GM19035 (cell line): Measurements from ENCODE around the gene KAT8.
"Not testable (repeated sequence)": the region's sequence is repeated elsewhere in the genome, so short reads cannot be mapped to it uniquely, and the experiment has no call there.

Experiments
- ATAC-seq: cut with Tn5 transposase; IDR thresholded peaks from one replicate; pipeline ENCODE4 v1.9.1; 2021; ENCODE audit not compliant: unreplicated experiment

Gene KAT8

DNA sequence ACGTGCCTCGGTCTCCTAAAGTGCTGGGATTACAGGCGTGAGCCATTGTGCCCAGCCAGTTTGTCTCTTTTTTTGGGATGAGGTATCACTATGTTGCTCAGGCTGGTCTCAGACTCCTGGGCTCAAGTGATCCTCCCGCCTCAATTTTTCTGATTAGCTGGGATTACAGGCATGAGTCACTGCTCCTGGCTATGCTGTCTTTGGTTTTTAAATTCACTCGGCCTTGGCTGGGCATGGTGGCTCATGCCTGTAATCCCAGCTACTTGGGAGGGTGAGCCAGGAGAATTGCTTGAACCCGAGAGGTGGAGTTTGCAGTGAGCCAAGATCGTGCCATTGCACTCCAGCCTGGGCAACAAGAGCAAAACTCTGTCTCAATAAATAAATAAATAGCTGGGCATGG is 27.0 kb downstream of the KAT8 start:
- not testable (repeated sequence) for ATAC-seq

DNA sequence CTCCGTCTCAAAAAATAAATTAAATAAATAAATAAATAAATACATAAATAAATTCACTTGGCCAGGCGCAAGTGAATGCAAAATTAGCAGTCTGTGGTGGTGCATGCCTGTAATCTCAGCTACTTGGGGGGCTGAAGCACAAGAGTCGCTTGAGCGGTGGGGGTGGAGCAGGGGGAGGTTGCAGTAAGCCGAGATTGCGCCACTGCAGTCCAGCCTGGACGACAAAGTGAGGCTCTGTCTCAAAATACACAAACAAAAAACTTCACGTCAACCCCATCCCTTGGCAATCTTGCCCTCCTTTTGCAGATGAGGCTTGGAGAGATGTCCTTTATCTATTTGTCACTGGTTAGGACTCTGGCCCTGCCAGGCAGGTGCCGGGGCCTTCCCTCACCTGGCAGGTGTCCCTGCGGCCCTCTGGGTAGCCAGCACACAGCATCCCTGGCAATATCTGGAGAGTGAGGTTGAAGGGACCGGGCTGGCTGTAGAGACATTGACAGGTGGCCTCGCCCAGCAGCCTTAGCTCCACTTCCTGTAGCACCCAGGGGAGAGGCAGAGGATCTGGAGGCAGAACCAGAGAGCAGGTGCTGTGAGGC is 28.0 kb downstream of the KAT8 start:
- no peak for ATAC-seq

DNA sequence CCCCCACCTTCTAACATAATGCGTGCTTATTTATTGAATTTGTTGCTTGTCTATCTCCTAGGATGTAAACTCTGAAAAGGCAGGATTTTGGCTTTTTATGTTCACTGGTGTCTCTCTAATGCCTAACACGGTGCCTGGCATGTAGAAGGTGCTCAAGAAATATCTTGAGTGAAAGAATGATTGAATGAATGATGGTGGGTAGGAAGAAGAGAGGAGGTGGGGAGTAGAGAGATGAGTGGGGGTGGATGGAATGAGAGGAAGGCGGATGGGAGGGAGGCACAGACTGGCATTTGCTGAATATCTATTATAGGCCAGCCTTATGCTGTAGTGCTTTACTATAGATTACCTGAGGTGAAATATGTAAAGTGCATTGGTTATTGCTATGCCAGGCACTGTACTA is 30.1 kb downstream of the KAT8 start:
- ATAC-seq, result no peak

DNA sequence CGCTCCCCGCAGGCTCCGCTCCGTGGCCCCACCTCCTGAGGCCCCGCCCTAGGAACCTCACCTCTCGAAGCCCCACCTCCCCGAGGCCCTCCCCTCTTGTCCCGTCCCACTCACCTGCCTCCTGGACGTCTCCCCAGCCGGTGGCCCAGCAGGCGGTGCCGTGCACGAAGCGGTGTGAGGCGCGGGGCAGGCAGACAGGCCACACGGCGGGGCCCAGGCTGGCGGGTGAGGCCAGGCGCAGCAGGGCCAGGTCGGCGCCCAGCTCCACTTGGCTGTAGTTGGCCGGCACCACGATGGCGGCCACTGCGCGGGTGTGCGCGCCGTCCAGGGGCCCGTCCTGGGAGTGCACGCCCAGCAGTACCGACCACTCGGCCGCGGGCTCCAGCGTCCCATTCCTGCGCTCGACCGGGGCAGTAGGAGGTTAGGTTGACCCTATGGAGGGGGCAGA is 30.8 kb downstream of the KAT8 start:
- no peak for ATAC-seq

DNA sequence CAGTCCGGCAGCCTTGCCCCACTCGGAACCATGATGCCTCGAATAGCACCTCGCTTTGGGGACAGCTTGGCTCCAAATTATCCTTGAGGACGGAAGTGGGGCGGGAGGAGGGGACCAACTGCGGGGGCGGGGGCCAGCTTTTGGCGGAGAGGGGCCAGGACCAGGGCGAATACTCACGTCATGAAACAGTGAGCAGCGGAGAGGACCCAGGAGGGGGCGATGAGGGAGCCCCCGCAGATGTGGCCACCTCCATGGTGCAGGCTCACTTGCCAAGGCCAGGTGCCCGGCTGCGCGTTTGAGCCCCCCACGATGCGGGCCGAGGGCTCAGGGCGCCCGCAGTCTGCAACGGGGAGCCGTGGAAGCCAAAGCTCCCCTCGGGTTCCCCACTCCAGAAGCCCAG is 31.4 kb downstream of the KAT8 start:
- ATAC-seq, result no peak

DNA sequence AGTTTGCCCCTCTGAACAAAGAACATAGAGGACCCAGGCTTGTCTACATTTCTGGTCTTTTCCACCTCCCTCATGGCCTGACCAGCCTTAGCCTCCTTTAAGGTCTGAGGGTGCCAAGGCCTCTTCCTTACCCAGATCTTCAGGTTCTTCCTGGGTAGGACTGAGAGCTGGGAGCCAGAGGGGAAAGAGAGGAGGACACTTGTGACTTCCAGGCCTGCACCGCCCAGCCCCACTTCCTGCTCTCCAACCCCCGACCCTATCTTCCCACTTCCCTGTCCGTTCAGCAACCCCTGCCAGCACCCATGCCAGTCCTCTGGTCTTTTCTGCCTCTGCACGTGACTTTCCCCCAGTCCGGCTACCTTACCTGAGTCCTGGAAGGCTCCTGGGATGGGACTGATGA is 31.9 kb downstream of the KAT8 start:
- ATAC-seq, result no peak

DNA sequence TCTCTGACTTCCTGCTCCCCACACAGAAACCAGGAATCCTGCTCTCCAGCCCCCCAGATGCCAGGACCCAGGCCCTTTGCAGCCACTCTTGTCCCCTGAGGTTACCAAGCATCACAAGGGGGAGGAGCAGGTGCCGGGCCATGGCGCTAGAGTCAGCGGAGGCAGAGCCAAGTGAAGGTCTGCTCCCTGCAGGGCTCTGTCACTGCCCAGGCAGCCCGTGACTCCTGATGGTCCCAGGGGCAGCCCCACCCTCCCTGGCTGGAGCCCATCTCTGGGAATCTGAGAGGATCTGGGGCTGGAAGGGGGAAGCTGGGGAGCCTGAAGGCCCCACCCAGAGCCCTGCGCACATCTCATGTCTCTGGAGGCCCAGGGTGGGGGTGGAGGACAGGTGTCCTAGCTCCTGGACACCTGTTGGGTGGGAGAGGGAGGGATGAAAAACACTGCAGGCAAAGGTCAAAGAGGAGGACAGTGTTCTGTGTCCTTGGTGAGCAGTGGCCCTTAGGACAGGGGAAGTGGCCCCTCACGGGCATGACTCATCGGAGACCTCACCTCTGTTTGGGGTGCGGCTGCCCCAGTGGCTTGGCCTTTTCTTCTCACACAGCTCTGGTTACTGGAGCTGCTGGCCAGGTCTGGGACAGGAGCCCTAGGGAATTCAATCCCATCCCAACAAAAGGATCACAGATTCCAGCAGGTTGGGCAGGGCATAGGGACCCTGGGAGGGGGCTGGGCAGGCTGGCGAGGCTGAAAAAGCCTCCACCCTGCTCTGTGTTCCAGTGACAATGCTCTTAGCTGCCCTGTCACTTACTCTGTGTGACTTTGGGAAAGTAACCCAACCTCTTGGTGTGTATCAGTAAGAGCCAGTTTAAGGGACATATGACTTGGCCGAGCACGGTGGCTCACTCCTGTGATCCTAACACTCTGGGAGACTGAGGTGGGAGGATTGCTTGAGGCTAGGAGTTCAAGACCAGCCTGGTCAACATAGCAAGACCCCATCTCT is 32.7 kb downstream of the KAT8 start, which contains the start of gene PRSS36:
TSS of gene PRSS36 (minus strand) at position 173 of the 997 bp plus-strand sequence. CDS start at position 142, 31 bp downstream.
- ATAC-seq, result no peak

DNA sequence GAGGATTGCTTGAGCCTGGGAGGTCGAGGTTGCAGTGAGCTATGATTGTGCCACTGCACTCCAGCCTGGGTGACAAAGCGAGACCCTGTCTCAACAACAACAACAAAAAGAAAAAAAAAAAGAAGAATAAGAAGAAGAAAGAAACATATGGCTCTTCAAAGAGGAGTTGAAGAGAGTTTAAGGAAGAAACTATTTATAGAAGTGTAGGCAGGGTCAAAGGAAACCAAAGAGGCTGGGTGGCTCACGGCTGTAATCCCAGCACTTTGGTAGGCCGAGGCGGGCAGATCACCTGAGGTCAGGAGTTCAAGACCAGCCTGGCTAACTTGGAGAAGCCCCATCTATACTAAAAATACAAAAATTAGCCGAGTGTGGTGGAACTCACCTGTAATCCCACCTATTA is 33.5 kb downstream of the KAT8 start:
- ATAC-seq, result not testable (repeated sequence)

DNA sequence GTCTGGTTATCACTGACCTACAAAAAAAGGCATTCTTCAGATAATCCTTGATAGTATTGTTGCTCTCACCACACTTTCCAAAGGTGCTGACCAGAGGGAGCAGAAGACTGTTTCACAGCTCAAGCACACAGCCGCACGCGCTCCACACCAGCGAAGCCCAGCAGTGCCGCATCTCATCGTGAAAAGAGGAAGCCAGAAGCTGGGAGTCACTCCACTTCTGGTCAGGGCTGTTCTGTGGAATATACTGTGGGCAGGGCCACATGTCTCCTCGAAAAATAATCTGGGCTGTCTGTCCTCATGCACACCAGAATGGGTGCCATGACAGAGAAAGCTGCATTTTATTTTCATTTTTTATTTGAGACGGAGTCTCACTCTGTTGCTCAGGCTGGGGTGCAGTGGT is 39.7 kb downstream of the KAT8 start:
- no peak for ATAC-seq

DNA sequence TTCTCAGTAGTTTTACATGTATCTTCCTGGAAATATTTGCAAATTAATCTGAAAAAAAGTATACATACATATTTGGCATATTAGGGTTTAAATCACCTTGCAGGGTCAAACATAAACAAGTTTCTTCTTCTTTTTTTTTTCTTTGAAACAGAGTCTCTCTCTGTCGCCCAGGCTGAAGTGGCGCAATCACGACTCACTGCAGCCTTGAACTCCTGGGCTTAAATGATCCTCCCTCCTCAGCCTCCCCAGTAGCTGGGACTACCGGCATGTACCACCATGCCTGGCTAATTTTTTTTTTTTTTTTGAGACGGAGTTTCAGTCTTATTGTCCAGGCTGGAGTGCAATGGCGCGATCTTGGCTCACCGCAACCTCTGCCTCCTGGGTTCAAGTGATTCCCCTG is 49.9 kb downstream of the KAT8 start:
- ATAC-seq, result no peak

DNA sequence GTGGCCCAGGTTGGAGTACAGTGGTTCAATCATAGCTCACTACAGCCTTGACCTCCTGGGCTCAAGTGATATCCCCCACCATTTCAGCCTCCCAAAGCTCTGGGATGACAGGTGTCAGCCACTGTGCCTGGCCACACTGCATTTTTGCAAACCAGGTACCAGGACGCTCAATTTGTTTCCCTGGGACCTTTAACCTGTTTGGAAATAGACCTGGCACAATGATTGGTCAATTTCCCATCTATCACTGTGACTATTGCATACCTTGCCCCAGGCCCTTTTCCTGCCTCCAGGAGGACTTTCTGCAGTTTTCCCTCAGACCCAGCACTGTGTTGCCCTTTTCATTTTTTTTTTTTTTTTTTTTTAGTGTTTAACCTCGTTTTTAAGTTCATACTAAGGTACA is 51.4 kb downstream of the KAT8 start:
- no peak for ATAC-seq

DNA sequence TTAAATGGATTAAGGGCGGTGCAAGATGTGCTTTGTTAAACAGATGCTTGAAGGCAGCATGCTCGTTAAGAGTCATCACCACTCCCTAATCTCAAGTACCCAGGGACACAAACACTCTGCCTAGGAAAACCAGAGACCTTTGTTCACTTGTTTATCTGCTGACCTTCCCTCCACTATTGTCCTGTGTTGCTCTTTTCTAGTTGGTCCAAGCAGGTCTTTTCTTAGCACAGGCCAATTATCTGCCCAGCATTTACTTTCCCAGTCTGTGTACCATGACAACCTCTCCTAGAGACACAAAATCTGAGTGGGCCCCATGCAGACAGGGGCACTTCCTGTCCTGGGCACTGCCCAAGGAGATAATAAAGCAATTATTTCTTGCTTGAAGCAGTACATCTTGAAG is 52.6 kb downstream of the KAT8 start:
- not testable (repeated sequence) for ATAC-seq

DNA sequence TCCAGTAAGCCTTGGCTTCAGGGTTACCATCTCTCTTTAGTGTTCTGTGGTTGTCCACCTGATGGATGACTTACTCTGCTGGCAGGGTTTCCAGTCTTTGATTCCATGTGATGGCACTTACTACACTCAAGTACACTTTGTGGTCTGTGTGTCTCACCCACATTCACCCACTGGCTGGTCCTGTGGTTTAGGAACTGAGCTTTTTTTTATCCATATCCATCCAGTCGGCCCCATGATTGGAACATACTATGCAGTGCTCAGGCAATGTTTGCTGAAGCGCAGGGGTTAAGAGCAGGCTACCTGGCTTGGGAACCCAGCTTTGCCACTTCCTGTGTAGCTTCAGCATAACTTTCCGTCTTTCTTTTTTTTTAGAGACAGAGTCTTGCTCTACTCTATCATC is 59.7 kb downstream of the KAT8 start:
- no peak for ATAC-seq

DNA sequence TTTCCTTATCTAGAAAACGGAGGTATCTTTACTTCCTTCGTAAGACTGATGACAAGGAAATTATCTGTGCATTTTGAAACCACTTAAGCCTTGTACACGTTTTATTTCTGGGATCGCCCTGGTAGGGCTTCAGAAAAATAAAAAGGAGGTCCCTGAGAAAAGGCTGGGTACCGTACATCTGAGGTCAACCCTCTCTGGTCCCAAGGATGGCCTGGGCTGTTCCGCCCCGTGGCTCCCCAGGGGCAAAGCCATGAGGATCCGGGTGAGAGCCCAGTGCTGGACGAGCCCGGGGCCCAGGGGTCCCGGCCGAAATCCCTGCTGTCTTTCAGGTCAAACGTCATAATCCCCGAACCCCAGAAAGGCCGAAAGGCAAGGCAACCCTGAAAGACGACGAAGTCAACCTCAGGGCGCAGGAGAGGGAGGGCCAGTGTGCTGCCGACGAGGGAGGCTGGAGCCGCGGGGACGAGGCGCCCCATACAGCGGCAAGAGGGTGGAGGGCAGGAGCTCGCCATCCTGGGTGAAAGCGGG is 61.8 kb downstream of the KAT8 start:
- peak; percentile 4 for ATAC-seq

DNA sequence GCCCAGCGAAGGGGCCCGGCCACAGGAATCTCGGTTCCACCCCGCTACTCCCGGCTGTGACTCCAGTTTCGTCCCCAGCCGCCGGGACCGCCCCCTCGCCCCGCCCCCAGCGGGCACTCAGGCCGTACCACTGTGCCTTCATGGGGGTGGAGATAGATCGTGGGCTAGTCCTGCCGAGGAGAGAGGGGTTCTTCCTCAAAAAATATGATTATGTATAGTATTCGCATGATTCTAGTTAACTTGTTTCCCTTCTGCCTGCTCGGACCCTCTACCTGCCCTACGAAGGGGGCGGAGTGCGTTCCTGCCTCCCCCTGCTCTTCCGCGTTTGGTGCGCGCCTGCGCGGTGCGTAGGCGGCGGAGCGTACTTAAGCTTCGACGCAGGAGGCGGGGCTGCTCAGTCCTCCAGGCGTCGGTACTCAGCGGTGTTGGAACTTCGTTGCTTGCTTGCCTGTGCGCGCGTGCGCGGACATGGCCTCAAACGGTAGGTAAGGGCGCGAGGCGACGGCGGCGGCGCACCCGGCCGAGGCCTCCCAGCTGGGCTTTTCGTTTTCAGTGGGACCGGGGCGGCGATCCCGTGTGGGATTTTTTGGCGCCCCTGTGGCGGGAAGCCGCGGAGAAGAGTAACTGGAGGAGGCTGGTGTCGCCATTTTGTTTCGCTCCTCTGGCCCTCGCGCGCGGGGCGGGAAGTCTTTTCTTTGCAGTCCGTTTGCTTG is 62.4 kb downstream of the KAT8 start, which contains the start of gene FUS:
TSS of gene FUS (plus strand) at position 393 of the 713 bp plus-strand sequence. CDS start at position 469, 76 bp downstream.
- ATAC-seq, result peak; percentile 60
